HepG2 (cell line): ENCODE measurements around the gene FAM217B. TPM values are rescaled to one million over a fixed set of nuclear protein-coding genes. Genes with fewer than 3 reads are reported as not detected.

Experiments
- AHDC1 ChIP-seq: sonication (generic); formaldehyde crosslinking; IDR thresholded peaks from 2 replicates; pipeline ENCODE4 v1.5.1; 2020; ENCODE audit warnings: mild to moderate bottlenecking, missing genetic modification reagents, borderline replicate concordance
- ATF5 ChIP-seq: sonication (generic); formaldehyde crosslinking; IDR thresholded peaks from 2 replicates; pipeline ENCODE4 v1.4.0; 2020; ENCODE audit warnings: mild to moderate bottlenecking, low read depth, missing genetic modification reagents
- FOXJ3 ChIP-seq: sonication (generic); formaldehyde crosslinking; IDR thresholded peaks from 2 replicates; pipeline ENCODE4 v1.4.0; 2020; ENCODE audit warnings: missing genetic modification reagents, mild to moderate bottlenecking, borderline replicate concordance
- HDAC1 ChIP-seq: sonication (generic); formaldehyde crosslinking; IDR thresholded peaks from 2 replicates; pipeline ENCODE4 v1.5.1; 2020; ENCODE audit warnings: mild to moderate bottlenecking, missing genetic modification reagents
- JARID2 ChIP-seq: sonication (generic); formaldehyde crosslinking; IDR thresholded peaks from 2 replicates; pipeline ENCODE4 v1.8.1; 2023; ENCODE audit warnings: missing genetic modification reagents, inconsistent platforms; ENCODE audit not compliant: insufficient replicate concordance
- MXD4 ChIP-seq: IDR thresholded peaks from 2 replicates; pipeline ENCODE4 v1.6.1; 2016; ENCODE audit warnings: mild to moderate bottlenecking, missing biosample characterization, missing genetic modification reagents
- PAX8 ChIP-seq: sonication (generic); formaldehyde crosslinking; IDR thresholded peaks from 2 replicates; pipeline ENCODE4 v1.8.0; 2022; ENCODE audit warnings: mild to moderate bottlenecking, missing genetic modification reagents, borderline replicate concordance
- SRSF4 ChIP-seq: fragments of 200-400 bp; formaldehyde crosslinking; IDR thresholded peaks from one replicate; pipeline ENCODE4 v1.6.1; 2018; ENCODE audit warnings: mild to moderate bottlenecking, low read depth, low read length, moderate library complexity; ENCODE audit not compliant: poor library complexity, severe bottlenecking
- ZNF557 ChIP-seq: sonication (generic); formaldehyde crosslinking; IDR thresholded peaks from 2 replicates; pipeline ENCODE4 v1.4.0; 2020; ENCODE audit warnings: missing genetic modification reagents
- ZNF772 ChIP-seq: sonication (generic); formaldehyde crosslinking; IDR thresholded peaks from 2 replicates; pipeline ENCODE4 v1.5.0; 2020; ENCODE audit warnings: mild to moderate bottlenecking, missing genetic modification reagents
- ZNF879 ChIP-seq: sonication (generic); formaldehyde crosslinking; IDR thresholded peaks from 2 replicates; pipeline ENCODE4 v1.8.1; 2023; ENCODE audit warnings: missing genetic modification reagents
- polyA plus RNA-seq, 8 experiments: library from polyadenylated mRNA; depleted of rRNA in 3 of 8; stranded (reverse) in 7 of 8; unstranded in 1 of 8; fragments of >200 nt; fragmentation: Illumina TruSeq in 4 of 8; extraction: Trizol in 4 of 8; gene quantifications; 2 replicates each; pipeline versions ENCODE4 v1.2.1 to v1.2.3, GENCODE V29; 2011 to 2016; ENCODE audit warnings: low read depth in 4 of 8, missing spikeins in 1 of 8, mixed read lengths in 1 of 8; ENCODE audit not compliant: insufficient read depth in 1 of 8
- total RNA-seq, 5 experiments: library from RNA; depleted of rRNA; stranded (reverse); fragments of >200 nt; fragmentation: Illumina TruSeq; extraction: Trizol; gene quantifications; 2 replicates each; pipeline ENCODE4 v1.2.3, GENCODE V29; 2016; ENCODE audit warnings: low read depth in 1 of 5

Gene FAM217B
- total and polyA plus RNA-seq, 2 of the 13 experiments (the other 11 are each of a cell fraction or from before 2014, with no cell fraction given) = 11.1 to 14.3 TPM

- TF ChIP-seq AHDC1 (CRISPR knock-in tag) (no peak), ATF5 (CRISPR knock-in tag) (no peak), ZNF879 (CRISPR knock-in tag) (no peak), SRSF4 (no peak), FOXJ3 (CRISPR knock-in tag) (no peak), HDAC1 (CRISPR knock-in tag) (no peak), MXD4 (CRISPR knock-in tag) (no peak), PAX8 (CRISPR knock-in tag) (no peak), ZNF557 (CRISPR knock-in tag) (no peak), JARID2 (CRISPR knock-in tag) (no peak), ZNF772 (CRISPR knock-in tag) (no peak)
These were observed 21.2 kb downstream of the FAM217B start (continued) for GRCh38 chr20:59961423-59961822.
